ENCODE data around the gene ZNF566.
"Not testable (repeated sequence)": the region's sequence is repeated elsewhere in the genome, so short reads cannot be mapped to it uniquely, and the experiment has no call there.

The ZNF566 gene

DNA sequence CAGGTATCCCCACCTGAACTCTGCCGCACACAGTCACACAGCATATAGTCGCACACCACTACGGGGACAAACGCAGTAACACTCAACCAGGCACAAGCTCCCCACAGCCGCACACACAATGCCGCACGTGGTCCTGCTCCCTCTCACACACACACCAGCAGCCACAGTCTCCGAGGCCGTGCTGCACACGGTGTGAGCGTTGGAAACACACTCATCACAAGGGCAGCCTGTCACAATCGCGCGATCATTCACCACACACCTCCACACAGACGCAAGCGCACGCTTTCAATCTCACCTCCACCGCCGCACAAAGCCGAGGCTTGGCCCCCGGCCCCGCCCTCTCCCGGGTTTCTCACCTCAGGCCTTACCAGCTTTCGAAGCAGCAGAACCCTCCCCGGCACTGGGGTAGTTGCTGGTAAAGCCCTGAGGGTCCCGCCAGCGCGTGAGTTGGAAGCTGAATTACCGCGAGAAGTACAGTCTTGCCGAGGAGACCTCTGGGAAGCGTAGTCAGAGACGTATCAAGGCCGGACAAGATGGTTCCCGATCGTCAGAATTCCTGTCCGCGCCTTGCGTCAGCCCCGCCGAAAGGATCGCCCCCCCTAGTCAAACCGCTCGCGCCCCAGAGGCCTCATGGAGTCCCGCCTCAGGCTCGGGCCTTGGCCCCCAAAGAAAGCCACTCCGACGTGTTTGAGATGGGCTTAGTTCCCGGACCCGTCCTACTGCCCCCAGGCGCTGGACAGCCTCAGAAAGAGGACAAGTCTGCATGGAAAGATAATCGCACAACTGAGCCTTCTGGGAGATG is at the start of gene ZNF566:
Gene ZNF566 (minus strand): TSS at position 444 of the 802 bp plus-strand sequence. CDS start 13,004 bp downstream, outside the sequence.
- DNase-seq: peak; percentile 93

- no peak for DNase-seq
These were observed 39.7 kb upstream of the ZNF566 start for GRCh38 chr19:36528921-36529518.

GRCh38 chr19:36528194-36528920 is 39.0 kb upstream of the ZNF566 start, which contains the start of gene ZNF260:
ZNF260 (minus strand) TSS chr19:36528271; CDS start chr19:36515238, 13,033 bp downstream.
- DNase-seq: peak; percentile 91

- DNase-seq: no peak
These were observed 38.5 kb upstream of the ZNF566 start for GRCh38 chr19:36527873-36528193.

DNA sequence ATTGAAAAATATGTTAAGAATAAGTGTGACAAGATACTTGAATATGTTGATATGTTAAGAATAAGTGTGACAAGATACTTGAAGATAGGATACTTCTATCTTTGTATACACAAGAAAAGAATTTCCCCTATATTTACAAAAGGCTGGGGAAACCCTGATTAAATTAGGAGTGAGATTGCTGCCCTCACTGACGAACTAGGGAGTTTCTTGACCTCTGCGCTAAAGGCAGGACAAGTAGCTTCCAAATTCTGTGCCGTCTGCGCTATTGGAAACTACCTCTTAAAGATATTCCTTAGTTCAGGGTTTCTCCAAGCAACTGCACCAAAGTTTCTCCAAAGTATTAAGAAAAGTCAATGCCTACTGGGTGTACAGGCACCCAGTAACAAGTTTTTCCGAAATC is 38.0 kb upstream of the ZNF566 start:
- no peak for DNase-seq

DNA sequence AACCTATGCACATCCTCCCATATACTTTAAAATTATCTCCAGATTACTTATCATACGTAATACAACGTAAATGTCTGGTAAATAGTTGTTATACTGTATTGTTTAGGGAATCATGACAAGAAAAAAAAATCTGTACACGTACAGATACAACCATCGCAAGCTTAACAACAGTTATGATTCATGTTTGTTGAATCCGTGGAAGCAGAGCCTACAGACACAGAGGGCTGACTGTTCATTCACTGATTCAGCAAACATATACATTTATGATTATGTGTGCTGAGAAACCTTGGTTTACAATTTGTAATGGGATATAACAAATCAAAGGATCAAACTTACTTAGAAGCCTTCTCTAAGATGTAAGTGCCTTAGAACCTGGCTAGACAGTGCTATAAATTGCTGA is 37.2 kb upstream of the ZNF566 start:
- DNase-seq: no peak

DNA sequence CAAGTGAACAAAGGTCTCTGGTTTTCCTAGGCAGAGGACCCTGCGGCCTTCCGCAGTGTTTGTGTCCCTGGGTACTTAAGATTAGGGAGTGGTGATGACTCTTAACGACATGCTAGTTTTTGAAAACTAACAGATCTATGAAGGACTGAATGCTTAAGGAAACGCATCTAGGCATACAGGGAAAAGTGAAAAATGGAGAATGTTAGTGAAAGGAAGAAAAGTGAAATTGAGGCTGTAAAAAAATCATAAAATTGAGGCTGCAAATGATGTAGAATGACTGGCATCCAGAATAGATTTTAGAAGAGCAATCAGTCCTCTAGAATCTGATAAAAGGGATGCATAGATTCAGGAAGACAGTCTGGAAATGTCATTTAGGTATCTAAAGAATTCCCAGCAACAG is 35.3 kb upstream of the ZNF566 start:
- DNase-seq: no peak

- no peak for DNase-seq
These were observed 24.8 kb upstream of the ZNF566 start for GRCh38 chr19:36514012-36514612.

- DNase-seq: no peak
These were observed 19.0 kb upstream of the ZNF566 start for GRCh38 chr19:36508325-36508724.

GRCh38 chr19:36501973-36502372 is 12.6 kb upstream of the ZNF566 start:
- DNase-seq: no peak

DNA sequence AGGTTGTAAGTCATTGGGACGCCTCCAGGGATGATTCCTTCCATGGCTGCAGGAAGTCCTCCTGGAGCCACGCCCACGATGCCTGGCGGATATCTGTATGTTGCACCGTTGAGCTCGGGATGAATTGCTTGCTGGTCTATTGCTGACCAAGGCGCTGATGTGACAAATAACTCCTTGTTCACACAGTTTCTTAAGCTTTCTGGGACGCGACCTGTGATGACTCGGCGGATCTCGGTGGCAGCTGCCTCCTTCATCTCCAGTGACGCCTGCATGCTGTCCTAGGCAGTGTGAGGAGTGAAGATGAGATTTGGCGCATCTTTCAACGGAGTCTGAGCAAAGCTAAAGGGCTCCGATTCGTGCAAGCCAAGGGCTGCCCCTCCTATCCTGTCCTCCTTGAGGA is 7.6 kb upstream of the ZNF566 start:
- no peak for DNase-seq

DNA sequence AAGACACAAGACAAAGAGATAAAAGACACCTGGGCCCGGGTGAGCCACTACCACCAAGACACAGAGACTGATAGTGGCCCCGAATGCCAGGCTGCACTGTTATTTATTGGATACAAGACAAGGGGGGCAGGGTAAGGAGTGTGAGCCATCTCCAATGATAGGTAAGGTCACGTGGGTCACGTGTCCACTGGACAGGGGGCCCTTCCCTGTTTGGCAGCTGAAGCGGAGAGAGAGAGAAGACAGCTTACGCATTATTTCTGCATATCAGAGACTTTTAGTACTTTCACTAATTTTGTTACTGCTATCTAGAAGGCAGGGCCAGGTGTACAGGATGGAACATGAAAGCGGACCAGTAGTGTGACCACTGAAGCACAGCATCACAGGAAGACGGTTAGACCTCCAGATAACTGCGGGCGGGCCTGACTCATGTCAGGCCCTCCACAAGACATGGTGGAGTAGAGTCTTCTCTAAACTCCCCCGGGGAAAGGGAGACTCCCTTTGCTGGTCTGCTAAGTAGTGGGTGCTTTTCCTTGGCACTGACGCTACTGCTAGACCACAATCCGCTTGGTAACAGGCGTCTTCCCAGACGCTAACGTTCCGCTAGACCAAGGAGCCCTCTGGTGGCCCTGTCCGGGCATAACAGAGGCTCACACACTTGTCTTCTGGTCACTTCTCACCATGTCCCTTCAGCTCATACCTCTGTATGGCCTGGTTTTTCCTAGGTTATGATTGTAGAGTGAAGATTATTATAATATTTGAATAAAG is 3.5 kb upstream of the ZNF566 start:
- DNase-seq: not testable (repeated sequence)

DNA sequence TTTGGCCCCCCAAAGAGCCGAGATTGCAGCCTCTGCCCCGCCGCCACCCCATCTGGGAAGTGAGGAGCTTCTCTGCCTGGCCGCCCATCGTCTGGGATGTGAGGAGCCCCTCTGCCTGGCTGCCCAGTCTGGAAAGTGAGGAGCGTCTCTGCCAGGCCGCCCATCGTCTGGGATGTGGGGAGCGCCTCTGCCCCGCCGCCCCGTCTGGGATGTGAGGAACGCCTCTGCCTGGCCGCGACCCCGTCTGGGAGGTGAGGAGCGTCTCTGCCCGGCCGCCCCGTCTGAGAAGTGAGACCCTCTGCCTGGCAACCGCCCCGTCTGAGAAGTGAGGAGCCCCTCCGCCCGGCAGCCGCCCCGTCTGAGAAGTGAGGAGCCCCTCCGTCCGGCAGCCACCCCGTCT is 1.5 kb upstream of the ZNF566 start:
- not testable (repeated sequence) for DNase-seq

- peak; percentile 90 for DNase-seq
These were observed 607 bp upstream of the ZNF566 start for GRCh38 chr19:36489920-36490415.

DNA sequence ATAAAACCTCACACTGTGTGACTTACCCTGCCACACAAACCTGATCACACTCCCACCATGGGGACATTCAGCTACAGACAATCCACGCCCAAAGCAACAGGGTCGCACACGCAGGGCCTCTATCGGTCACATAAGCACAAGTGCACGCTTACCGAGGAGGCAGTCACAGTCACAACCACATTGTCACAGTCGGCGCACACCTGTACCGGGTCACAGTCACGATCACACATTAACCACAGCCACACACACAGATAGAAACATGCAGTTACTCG is 579 bp downstream of the ZNF566 start:
- DNase-seq: no peak

DNA sequence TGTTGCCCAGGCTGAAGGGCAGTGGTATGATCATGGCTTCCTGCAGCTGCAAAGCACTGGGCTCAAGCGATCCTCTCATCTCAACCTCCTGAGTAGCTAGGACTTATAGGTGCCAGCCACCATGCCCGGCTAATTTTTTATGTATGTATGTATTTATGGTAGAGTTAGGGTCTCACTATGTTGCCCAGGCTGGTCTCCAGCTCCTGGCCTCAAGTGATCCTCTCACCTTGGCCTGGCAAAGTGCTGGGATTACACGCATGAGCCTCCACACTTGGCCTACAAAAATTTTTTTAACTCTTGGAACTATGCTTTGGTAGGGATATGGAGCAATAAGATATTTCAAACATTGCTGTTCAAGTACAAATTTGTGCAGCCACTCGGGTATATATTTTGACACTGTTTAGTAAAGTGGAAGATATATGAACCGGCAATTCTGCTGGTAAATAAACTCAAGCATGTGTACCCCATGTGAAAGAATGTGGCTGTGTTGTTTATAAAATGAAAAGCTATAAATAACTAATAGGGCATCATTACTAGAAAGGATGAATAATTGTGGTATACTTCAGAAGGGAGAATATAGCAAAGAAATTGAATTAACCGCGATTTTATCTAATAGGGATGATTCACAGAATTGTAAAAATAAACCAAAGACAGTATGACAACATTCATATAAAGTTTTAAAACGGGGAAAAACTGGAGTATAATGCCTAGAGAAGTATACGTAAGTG is 1.1 kb downstream of the ZNF566 start:
- no peak for DNase-seq

- DNase-seq: no peak
These were observed 5.7 kb downstream of the ZNF566 start for GRCh38 chr19:36483653-36484052.

DNA sequence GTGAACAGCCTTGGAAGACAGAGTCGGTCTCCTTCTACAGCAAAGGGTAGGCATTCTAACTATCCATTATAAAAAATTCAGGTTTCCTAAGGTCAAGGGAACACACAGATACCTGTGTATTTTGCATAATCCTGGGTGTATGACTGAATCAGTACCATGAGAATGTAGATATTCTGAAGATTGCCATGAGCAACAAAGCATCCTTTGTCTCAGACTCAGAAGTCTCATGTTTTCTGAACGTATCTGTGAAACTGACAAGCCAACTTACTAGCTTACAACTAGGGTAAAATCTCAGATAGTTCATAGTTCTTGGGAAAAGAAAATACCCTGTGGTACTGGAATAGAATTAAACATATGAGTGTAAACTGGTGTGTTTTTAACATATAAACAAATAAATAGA is 6.5 kb downstream of the ZNF566 start:
- DNase-seq: no peak

- no peak for DNase-seq
These were observed 29.3 kb downstream of the ZNF566 start for GRCh38 chr19:36460046-36460445.

DNA sequence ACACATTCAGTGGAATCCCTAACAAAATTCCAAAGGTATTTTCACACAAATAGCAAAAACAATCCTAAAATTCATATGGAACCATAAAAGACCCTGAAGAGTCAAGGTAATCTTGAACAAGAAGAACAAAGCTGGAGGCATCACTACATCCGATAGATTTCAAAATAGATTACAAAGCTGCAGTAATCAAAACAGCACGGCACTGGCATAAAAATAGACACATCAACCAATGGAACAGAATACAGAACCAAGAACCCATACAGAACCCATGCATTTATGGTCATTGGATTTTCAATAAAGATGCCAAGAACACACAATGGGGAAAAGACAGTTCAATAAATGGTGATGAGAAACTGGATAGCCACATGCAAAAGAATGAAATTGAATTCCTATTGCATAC is 32.5 kb downstream of the ZNF566 start:
- DNase-seq: no peak

- no peak for DNase-seq
These were observed 40.2 kb downstream of the ZNF566 start for GRCh38 chr19:36449059-36449670.

GRCh38 chr19:36441339-36441738 is 48.0 kb downstream of the ZNF566 start:
- no peak for DNase-seq

Measured in NCI-H524 treated with DMSO at 0.1 percent for 48 hours (cell line).